Measurements from ENCODE around the gene PARVG.

The PARVG gene

GRCh38 chr22:44180706-44181032 is at the start of gene PARVG:
Gene PARVG (plus strand): TSS chr22:44180925. CDS start chr22:44183330, 2,405 bp downstream.
- no peak for DNase-seq

DNA sequence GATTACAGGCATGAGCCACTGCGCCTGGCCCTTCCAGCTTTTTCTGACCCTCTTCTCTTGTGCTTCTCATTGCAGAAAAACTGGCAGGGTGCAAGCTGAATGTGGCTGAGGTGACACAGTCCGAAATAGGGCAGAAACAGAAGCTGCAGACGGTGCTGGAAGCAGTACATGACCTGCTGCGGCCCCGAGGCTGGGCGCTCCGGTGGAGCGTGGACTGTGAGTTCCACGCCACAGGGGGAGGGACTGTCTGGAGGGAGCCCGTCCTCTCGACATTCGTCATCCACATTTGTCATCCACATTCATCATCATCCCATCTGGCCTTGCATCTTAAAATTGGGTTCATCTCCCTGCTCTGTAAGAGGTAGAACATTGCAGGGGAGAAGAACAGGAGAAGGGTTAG is 49.3 kb upstream of the PARVG start:
- DNase-seq = no peak

- DNase-seq = no peak
Measured at GRCh38 chr22:44131989-44132685, 48.6 kb upstream of the PARVG start.

DNA sequence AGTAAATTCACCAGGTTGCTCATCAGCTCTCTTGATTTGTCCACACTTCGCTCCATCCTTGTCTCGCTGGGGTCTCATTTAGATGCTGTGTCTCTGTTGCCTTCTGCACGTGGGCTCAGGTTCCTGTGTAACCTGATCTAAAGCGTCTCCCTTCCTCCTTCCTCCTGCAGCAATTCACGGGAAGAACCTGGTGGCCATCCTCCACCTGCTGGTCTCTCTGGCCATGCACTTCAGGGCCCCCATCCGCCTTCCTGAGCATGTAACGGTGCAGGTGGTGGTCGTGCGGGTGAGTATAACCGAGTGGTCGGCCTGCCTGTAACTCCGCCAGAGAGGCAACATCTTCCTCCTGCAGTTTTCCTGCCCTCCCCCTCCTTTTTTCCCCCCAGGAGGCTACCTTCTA is 48.0 kb upstream of the PARVG start:
- no peak for DNase-seq

GRCh38 chr22:44133161-44133560 is 47.6 kb upstream of the PARVG start:
- DNase-seq = no peak

- DNase-seq = no peak
Measured at GRCh38 chr22:44133901-44134571, 46.7 kb upstream of the PARVG start.

GRCh38 chr22:44136112-44136511 is 44.6 kb upstream of the PARVG start:
- no peak for DNase-seq

GRCh38 chr22:44136786-44137185 is 43.9 kb upstream of the PARVG start:
- no peak for DNase-seq

- DNase-seq = no peak
Measured at GRCh38 chr22:44137415-44137814, 43.3 kb upstream of the PARVG start.

DNA sequence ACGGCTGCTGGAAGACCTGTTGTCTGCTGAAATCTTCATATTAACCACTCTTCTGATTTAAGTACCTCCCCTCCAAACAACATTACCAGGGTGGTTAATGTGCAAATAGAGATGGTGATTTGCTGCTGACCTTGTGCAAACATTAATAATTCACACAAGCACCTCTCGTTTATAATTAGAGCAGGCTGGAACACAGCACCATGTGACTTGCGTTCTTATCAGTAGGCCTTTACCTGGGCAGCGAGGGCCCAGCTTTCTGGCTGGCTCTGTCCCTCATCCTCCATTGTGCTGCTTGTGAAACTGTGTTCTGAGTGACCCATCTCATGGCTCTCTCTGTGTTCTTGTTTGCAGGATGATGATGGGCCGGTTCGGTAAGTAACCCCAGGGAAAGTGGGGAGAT is 41.0 kb upstream of the PARVG start:
- DNase-seq = no peak

DNA sequence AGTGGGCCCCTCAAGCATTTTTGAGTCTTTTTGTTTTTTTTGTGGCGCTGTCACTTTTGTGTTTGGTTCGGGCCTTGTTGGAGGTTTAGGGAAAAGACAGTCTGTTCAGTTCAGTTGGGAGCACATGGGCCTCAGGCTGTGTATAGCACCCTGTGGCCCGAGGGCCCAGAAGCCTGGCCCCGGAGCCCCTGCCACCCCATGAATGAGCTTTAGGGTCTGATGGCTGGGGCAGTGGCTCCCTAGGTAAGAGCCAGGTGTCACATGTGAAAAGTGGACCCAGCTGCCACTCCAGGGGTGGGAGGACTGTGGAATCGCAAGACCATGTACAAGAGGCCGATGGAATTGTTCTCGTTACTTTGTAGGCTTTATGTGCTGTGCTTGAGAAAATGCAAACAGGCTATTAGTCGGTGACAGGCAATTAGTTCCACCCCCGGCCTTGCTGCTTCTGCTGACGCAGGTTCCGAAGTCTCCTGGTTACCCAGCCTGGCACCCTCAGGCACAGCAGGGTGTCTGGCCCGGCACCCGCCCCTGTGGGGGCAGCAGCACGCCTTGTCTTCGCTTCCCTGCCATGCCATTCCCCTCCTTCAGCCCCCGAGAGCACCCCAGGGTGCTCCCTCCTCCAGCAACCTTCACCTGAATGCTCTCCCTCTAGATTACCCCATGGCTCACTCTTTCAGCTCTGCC is 38.2 kb upstream of the PARVG start:
- no peak for DNase-seq

GRCh38 chr22:44143105-44143474 is 37.6 kb upstream of the PARVG start:
- DNase-seq = no peak

- DNase-seq = no peak
Measured at GRCh38 chr22:44143579-44143978, 37.1 kb upstream of the PARVG start.

- DNase-seq = no peak
Measured at GRCh38 chr22:44144046-44144569, 36.6 kb upstream of the PARVG start.

- no peak for DNase-seq
Measured at GRCh38 chr22:44145544-44145943, 35.2 kb upstream of the PARVG start.

GRCh38 chr22:44146088-44146861 is 34.5 kb upstream of the PARVG start:
- DNase-seq = no peak

- no peak for DNase-seq
Measured at GRCh38 chr22:44147008-44147645, 33.6 kb upstream of the PARVG start.

DNA sequence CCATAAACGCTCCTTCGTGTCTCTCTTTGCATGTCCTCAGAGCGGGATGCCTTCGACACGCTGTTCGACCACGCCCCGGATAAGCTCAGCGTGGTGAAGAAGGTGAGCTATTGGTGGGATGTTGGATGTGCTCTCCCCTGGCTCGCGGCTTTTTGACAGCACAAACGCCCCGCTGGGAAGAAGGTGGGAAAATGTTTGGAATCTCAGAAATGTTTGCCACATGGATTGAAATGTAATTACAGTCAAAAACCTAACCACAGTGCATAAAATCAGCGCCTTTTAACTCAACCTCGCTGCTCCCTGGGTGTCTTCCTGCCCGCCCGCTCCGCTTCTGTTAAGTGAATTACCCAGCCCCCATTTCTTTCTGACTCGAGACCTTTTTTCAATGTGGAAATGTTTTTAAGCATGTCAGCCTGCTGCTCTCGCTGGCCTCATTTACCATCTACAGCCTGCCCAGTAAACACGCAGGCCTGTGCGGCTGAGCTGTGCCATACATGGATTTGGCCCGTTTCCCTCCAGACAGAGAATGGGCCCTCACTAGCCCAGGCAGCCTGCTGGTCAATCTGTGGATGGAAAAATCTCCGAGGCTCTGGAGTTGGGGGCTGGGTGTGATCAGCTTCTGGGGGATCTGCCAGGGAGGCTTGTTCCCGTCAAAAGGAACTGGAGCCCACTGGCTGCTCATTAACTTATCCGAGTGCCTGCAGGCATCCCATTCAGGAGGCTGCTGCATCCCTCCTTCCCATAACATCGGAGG is 32.7 kb upstream of the PARVG start:
- no peak for DNase-seq

- no peak for DNase-seq
Measured at GRCh38 chr22:44151676-44152075, 29.0 kb upstream of the PARVG start.

GRCh38 chr22:44153710-44154109 is 27.0 kb upstream of the PARVG start:
- no peak for DNase-seq

GRCh38 chr22:44154436-44154942 is 26.2 kb upstream of the PARVG start:
- no peak for DNase-seq

DNA sequence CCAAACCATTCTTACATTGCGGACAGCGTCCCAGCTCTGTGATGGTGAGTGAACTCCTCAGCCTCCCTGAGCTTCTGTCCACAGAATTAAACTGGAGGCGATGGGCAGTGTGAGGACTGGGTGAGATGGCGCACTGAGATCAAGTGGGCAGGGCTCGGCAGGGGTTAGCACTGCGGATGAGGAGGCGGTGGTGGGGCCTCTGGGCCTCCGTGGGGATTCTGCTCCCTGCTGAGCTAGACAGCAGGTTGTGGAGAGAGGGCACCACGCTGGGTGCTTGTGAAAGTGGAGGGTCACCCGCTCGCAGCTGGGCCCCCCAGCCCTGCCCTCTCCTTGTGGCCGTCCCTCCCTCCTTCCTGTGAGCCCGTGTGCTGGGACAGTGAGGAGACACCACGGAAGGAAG is 25.6 kb upstream of the PARVG start:
- no peak for DNase-seq

Data from NK-92 treated with Interleukin-12 subunit alpha and Interleukin-12 subunit beta, amount 100 ng/mL, for 24 hours (cell line).